Skeletal muscle tissue (tissue), 4 donors: ENCODE measurements around the gene INO80B. TPM values are rescaled to one million over a fixed set of nuclear protein-coding genes. Genes with fewer than 3 reads are reported as not detected.
"Not testable (repeated sequence)": the region's sequence is repeated elsewhere in the genome, so short reads cannot be mapped to it uniquely, and the experiment has no call there.

Experiments used
- H3K27ac ChIP-seq: one replicate; pipeline ENCODE4 v1.7.0; 2013; ENCODE audit warnings: mild to moderate bottlenecking, low read depth, low read length, inconsistent platforms
- H3K27me3 ChIP-seq, 3 donors: one replicate each; pipeline ENCODE4 v1.7.0; 2013; ENCODE audit warnings: low read length in 3 of 3; ENCODE audit not compliant: control insufficient read depth in 3 of 3, insufficient read depth in 3 of 3
- H3K36me3 ChIP-seq, 3 donors: one replicate each; pipeline ENCODE4 v1.7.0; 2013; ENCODE audit warnings: low read length in 3 of 3; ENCODE audit not compliant: control insufficient read depth in 3 of 3, insufficient read depth in 3 of 3
- H3K4me1 ChIP-seq, 3 donors: one replicate each; pipeline ENCODE4 v1.7.0; 2013; ENCODE audit warnings: low read length in 3 of 3, mild to moderate bottlenecking in 3 of 3; ENCODE audit not compliant: control insufficient read depth in 3 of 3, insufficient read depth in 3 of 3
- H3K4me3 ChIP-seq, 3 donors: one replicate each; pipeline ENCODE4 v1.7.0; 2013; ENCODE audit warnings: low read length in 3 of 3
- H3K9ac ChIP-seq, 3 donors: one replicate each; pipeline ENCODE4 v1.7.0; 2013; ENCODE audit warnings: low read length in 3 of 3, mild to moderate bottlenecking in 3 of 3, moderate library complexity in 2 of 3, low read depth in 1 of 3
- H3K9me3 ChIP-seq, 3 donors: one replicate each; pipeline ENCODE4 v1.7.0; 2013; ENCODE audit warnings: low read length in 3 of 3; ENCODE audit not compliant: control insufficient read depth in 3 of 3
- total RNA-seq: library from RNA; depleted of rRNA; stranded (reverse); fragments of >200 nt; gene quantifications from one replicate; pipeline ENCODE4 v1.2.3, GENCODE V29; 2014
- donor health status: Osteomylitis.

Gene INO80B
- total RNA-seq, 1 donor from 2014 or later, result 12.5 TPM

GRCh38 chr2:74439373-74439772 lies 15.5 kb upstream of the INO80B start:
- H3K27ac ChIP-seq, result peak overlapping the region; percentile 76

GRCh38 chr2:74439803-74440377 lies 15.0 kb upstream of the INO80B start:
- Histone ChIP-seq H3K27ac (peak overlapping the region; percentile 76), H3K4me3 (peak overlapping the region; percentile 78 to 85 (median 80)), H3K4me1 (peaks cover 21 to 33% (median 32%) of the 10 kb centered on the region in 3 donors)

More at GRCh38 chr2:74439373-74439772, 15.5 kb upstream of the INO80B start:
- peak overlapping the region; percentile 72 to 85 (median 81) for H3K9ac ChIP-seq
- H3K4me1 ChIP-seq, result peaks cover 21 to 33% (median 32%) of the 10 kb centered on the region in 3 donors
- H3K9me3 ChIP-seq, result no peaks in the 10 kb centered on the region
- H3K4me3 ChIP-seq, result peak overlapping the region; percentile 78 to 85 (median 80)
- no peaks in the 10 kb centered on the region for H3K36me3 ChIP-seq
- H3K27me3 ChIP-seq, result peaks cover 0 to 37% (median 30%) of the 10 kb centered on the region in 3 donors

GRCh38 chr2:74440378-74441169 lies 14.3 kb upstream of the INO80B start:
- Histone ChIP-seq H3K4me3 (peak overlapping the region; percentile 78 to 85 (median 80)), H3K9me3 (no peaks in the 10 kb centered on the region), H3K27me3 (peaks cover 0 to 37% (median 30%) of the 10 kb centered on the region in 3 donors), H3K27ac (peak overlapping the region; percentile 76), H3K4me1 (peaks cover 21 to 33% (median 32%) of the 10 kb centered on the region in 3 donors), H3K9ac (peak overlapping the region; percentile 72 to 85 (median 81)), H3K36me3 (no peaks in the 10 kb centered on the region)

More at GRCh38 chr2:74439803-74440377, 15.0 kb upstream of the INO80B start:
- peak overlapping the region; percentile 72 to 85 (median 81) for H3K9ac ChIP-seq
- peaks cover 0 to 37% (median 30%) of the 10 kb centered on the region in 3 donors for H3K27me3 ChIP-seq
- H3K9me3 ChIP-seq, result no peaks in the 10 kb centered on the region
- no peaks in the 10 kb centered on the region for H3K36me3 ChIP-seq

DNA sequence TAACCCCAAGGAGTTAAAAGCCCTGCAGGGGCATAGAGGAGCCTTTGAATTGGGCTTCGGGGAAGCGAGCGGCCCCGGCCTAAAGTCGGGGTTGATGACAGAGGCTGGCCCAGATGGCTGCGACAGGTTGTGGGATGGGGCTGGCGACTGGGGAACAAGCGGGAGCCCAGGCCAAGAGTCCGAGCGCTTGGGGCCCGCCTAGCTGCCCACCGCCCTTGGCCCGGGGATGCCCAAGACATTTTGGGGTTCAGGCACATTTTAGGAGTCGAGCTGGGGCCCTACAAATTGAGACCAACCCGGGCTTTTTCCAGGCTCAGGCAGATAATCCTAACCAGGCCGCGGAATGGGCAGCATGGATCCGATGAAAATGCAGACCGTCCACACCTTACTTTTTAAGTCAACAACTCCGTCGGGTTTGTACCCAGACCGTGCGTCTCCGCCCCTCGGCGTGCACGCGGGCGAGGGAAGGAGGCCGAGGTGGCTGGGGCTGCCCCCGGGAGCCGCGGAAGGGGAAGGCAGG lies 13.7 kb upstream of the INO80B start:
- peak overlapping the region; percentile 76 for H3K27ac ChIP-seq
- peaks cover 21 to 33% (median 32%) of the 10 kb centered on the region in 3 donors for H3K4me1 ChIP-seq
- no peaks in the 10 kb centered on the region for H3K36me3 ChIP-seq
- peak overlapping the region in 2 of 3 donors; percentile 81 to 85 for H3K9ac ChIP-seq
- peaks cover 0 to 37% (median 30%) of the 10 kb centered on the region in 3 donors for H3K27me3 ChIP-seq
- no peaks in the 10 kb centered on the region for H3K9me3 ChIP-seq
- H3K4me3 ChIP-seq, result peak overlapping the region; percentile 78 to 85 (median 80)

GRCh38 chr2:74441690-74442482 lies 13.0 kb upstream of the INO80B start, which contains the start of gene RTKN:
Gene RTKN, minus strand, starts transcription at chr2:74441937. Its CDS starts 121 bp downstream, at chr2:74441816.
- Histone ChIP-seq H3K9ac (peak within 1 kb of the TSS; percentile 72 to 85 (median 81)), H3K36me3 (no peaks in the 10 kb centered on the region), H3K4me1 (peaks cover 21 to 33% (median 32%) of the 10 kb centered on the region in 3 donors), H3K9me3 (no peaks in the 10 kb centered on the region), H3K4me3 (peak within 1 kb of the TSS; percentile 78 to 85 (median 80)), H3K27ac (peak within 1 kb of the TSS; percentile 76), H3K27me3 (peaks cover 0 to 37% (median 30%) of the 10 kb centered on the region in 3 donors)

DNA sequence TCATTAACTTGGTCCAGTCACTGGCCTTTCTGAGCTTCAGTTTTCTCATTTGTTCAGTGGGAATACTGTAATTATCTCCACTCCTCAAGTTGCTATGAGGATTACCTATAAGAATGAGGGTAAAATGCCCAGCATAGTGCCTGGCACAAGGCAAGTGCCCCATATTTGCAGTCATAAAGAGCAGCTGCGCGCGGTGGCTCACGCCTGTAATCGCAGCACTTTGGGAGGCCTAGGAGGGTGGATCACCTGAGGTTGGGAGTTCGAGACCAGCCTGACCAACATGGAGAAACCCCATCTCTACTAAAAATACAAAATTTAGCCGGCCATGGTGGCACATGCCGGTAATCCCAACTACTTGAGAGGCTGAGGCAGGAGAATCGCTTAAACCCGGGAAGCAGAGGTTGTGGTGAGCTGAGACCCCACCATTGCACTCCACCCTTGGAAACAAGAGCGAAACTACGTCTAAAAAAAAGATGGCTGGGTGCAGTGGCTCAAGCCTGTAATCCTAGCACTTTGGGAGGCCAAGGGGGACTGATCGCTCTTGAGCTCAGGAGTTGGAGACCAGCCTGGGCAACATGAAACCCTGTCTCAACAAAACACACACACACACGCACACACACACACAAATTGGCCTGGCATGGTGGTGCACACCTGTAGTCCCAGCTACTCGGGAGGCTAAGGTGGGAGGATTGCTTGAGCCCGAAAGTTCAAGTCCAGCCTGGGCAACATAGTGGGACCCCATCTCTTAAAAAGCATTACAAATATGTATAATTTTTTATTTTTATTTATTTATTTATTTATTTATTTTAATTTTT lies 12.2 kb upstream of the INO80B start:
- H3K27ac ChIP-seq, H3K9ac ChIP-seq, H3K9me3 ChIP-seq, H3K36me3 ChIP-seq: not testable (repeated sequence)
- Histone ChIP-seq H3K27me3 (peaks cover 0 to 37% (median 30%) of the 10 kb centered on the region in 3 donors), H3K4me1 (peaks cover 21 to 33% (median 32%) of the 10 kb centered on the region in 3 donors), H3K4me3 (peak overlapping the region in 1 of 3 donors; percentile 54)

GRCh38 chr2:74444498-74445318 lies 10.2 kb upstream of the INO80B start:
- H3K9me3 ChIP-seq, result no peaks in the 10 kb centered on the region
- peaks cover 0 to 29% (median 28%) of the 10 kb centered on the region in 3 donors for H3K27me3 ChIP-seq
- H3K27ac ChIP-seq, result no peak overlapping the region
- peaks cover 10 to 22% (median 20%) of the 10 kb centered on the region in 3 donors for H3K4me1 ChIP-seq
- H3K4me3 ChIP-seq, result no peak overlapping the region
- H3K9ac ChIP-seq, result no peak overlapping the region
- no peaks in the 10 kb centered on the region for H3K36me3 ChIP-seq

DNA sequence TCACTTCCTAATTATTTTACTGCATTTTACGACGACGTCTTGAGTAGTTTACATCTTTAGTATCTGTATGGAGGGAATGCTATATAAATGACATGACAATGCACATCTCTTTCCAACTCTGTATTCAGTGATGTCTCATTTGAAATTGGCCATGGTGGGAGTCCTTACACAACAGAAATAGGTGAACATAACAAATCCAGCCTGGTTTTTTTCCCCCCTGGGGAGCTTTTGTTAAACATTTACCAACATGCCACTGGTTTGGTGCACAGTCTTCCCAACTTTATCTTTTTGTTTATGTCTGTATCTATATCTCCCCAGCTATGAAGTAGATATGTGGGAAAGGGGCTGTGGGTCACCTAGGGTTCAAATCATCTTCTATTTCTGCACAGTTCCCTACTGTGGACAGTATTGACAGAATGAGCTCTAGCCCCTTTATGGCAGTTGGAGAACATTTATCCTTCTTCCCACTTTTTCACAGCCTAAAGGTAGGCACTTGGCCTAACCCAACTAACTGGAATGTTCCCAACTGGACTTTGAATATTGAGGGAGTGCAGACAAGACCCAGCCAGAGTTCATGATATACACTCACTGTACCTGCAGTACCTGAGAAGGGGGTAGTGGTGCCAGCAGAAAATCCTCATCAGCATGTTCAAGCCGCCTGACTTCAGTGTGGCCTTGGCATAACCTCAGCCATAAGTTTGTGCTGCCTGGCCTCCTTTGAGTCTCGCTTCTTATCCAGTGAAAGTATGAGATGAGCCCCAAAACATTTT lies 7.5 kb upstream of the INO80B start:
- Histone ChIP-seq H3K4me3 (no peak overlapping the region), H3K9me3 (no peaks in the 10 kb centered on the region), H3K4me1 (no peaks in the 10 kb centered on the region), H3K27ac (no peak overlapping the region), H3K9ac (no peak overlapping the region), H3K27me3 (peaks cover 0 to 6% (median 3%) of the 10 kb centered on the region in 3 donors), H3K36me3 (no peaks in the 10 kb centered on the region)
